ENCODE results near the gene PPP4C.

- TF ChIP-seq POLR2AphosphoS5 (IDR thresholded peaks at IDR 0.05; ENCODE audit: borderline replicate concordance, low read depth, low read length) (no peak), EZH2 (IDR thresholded peaks at IDR 0.05) (no peak)
Measured at GRCh38 chr16:30027588-30028437, 48.0 kb upstream of the PPP4C start.
